ENCODE data around the gene SEPTIN8. TPM values are rescaled to one million over a fixed set of nuclear protein-coding genes. Genes with fewer than 3 reads are reported as not detected.

SEPTIN8 gene, protein sequence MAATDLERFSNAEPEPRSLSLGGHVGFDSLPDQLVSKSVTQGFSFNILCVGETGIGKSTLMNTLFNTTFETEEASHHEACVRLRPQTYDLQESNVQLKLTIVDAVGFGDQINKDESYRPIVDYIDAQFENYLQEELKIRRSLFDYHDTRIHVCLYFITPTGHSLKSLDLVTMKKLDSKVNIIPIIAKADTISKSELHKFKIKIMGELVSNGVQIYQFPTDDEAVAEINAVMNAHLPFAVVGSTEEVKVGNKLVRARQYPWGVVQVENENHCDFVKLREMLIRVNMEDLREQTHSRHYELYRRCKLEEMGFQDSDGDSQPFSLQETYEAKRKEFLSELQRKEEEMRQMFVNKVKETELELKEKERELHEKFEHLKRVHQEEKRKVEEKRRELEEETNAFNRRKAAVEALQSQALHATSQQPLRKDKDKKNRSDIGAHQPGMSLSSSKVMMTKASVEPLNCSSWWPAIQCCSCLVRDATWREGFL
- 10 to 100 TPM; 32.5 TPM for total RNA-seq

DNA sequence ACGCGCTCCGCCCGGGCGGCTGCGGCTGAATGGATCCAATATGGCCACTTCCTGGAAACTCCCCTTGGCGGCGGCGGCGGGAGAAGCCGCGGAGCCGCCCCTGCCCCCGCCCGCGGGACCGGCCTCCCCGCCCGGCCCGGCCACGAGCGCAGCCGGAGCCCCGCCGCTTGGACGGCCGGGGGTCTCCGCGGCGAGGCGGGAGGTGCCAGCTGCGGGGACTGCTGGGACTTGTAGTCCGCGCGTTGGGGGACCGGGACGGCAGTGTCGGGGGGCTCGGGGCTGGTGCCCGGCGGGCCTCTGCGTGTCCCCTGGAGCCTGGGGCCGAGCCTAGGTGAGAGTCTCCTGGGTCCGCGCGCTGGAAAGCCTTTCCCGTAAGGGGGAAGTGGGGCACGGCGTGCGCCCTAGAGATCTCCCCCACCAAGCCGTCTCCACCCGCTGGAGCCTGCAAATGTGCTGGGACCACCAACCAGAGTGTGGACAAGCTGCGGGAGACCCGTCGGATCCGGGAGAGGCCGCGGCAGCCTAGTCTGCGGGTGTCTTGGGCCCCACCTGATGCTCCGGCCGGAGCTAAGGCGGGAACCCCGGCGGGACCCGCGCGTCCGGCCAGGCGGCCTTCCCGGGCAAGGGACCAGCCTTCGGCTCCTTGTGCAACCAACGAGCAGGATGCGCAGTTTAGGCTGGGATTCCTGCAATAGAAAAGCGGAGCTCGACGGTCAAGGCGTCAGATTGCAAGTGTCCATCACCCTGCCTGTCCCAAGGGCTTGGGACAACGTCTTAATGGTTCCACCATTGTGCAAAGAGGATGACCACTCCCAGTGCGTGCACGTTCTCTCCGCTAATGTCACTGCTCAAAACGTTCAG, at the start of gene SEPTIN8:
Gene SEPTIN8 (minus strand): TSS at position 31 of the 861 bp plus-strand sequence. CDS start 102 bp downstream, outside the sequence.
- POLR2A ChIA-PET, result interaction anchor here (0.6 to 0.9 kb wide), 3 partner anchors 17 to 289 kb away, joined by 3 to 5 read pairs (median 4); partner anchors contain the start of gene CCNI2

GRCh38 chr5:132826424-132827082, 49.5 kb upstream of the SEPTIN8 start:
- POLR2A ChIA-PET, result no interaction called here
- CTCF ChIA-PET, result interaction anchor here (0.7 to 1.4 kb wide), 5 partner anchors 28 to 440 kb away, joined by 3 to 5 read pairs (median 4); partner anchors contain the start of genes GDF9 and UQCRQ

More for the DNA sequence above, at the start of gene SEPTIN8:
- CTCF ChIA-PET, result no interaction called here

DNA sequence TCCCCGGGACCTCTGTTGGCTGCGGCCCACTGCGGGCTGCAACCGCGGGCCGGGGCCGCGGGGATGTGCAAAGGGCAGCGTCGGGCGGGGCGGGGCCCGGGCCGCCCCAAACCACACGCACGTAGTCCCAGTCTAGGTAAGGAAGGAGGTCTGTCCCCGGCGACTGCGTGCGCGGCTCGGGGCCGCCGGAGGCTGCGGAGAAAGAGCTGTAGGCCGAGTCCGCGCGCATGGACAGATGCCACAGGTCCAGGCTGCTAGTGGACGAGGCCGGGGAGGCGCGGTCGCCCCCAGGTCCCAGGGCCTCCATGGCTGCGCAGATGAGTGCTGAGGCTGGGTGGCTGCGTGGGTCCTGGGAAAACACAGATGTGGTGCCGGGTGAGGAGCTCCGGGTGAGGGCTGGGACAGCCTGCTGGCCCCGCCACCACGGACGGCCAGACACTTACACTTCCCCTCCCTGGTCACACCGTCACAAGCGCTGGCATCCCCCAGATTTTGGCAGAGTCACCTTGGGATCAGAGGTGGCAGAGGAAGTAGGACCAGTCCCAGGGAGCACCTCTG, 48.9 kb upstream of the SEPTIN8 start:
- ChIA-PET CTCF (interaction anchor here (0.7 to 1.4 kb wide), 5 partner anchors 29 to 440 kb away, joined by 3 to 5 read pairs (median 4); partner anchors contain the start of genes GDF9 and UQCRQ), POLR2A (interaction anchor here (0.6 kb wide), 1 partner anchor 89 kb away, joined by 5 read pairs; no protein-coding TSS in a partner anchor)

GRCh38 chr5:132825033-132825833, 48.2 kb upstream of the SEPTIN8 start:
- POLR2A ChIA-PET, result interaction anchor here (0.6 kb wide), 1 partner anchor 89 kb away, joined by 5 read pairs; no protein-coding TSS in a partner anchor
- CTCF ChIA-PET, result interaction anchor here (0.9 to 1.8 kb wide), 4 partner anchors 10 to 298 kb away, joined by 4 to 5 read pairs (median 4); no protein-coding TSS in a partner anchor

GRCh38 chr5:132824426-132824825, 47.4 kb upstream of the SEPTIN8 start:
- CTCF ChIA-PET, result interaction anchor here (0.9 to 2.1 kb wide), 4 partner anchors 11 to 438 kb away, joined by 3 to 5 read pairs (median 4); no protein-coding TSS in a partner anchor
- POLR2A ChIA-PET, result no interaction called here

GRCh38 chr5:132823481-132824050, 46.5 kb upstream of the SEPTIN8 start:
- ChIA-PET CTCF (interaction anchor here (0.5 to 2.1 kb wide), 5 partner anchors 10 to 438 kb away, joined by 3 to 5 read pairs (median 5); partner anchors contain the start of gene SOWAHA), POLR2A (no interaction called here)

GRCh38 chr5:132822650-132823480, 45.8 kb upstream of the SEPTIN8 start:
- POLR2A ChIA-PET, result no interaction called here

DNA sequence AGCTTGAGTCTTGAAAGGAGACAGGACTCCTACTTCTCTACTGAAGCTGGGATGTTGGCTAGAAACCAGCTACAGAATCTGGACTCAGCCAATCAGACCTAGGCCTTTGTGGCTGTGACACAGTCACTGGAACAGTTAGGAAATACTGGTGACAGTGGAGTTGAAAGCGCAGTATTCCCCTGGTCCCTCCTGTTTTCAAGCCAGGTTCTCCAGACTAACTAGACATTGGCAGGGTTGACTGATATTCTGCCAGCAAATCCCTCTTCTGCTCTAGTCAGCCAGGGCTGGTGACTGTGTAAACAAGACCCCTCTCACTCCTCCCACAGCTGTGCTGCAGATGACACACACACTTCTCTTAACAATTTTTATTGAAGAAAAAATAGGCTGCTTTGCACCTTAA, 44.8 kb upstream of the SEPTIN8 start:
- POLR2A ChIA-PET, result no interaction called here
- CTCF ChIA-PET, result interaction anchor here (0.9 to 3.1 kb wide), 3 partner anchors 12 to 295 kb away, joined by 5 to 15 read pairs (median 8); no protein-coding TSS in a partner anchor

More at GRCh38 chr5:132822650-132823480, 45.8 kb upstream of the SEPTIN8 start:
- CTCF ChIA-PET, result interaction anchor here (0.5 to 2.1 kb wide), 3 partner anchors 9 to 317 kb away, joined by 3 to 5 read pairs (median 5); partner anchors contain the start of gene SOWAHA

GRCh38 chr5:132821350-132821749, 44.3 kb upstream of the SEPTIN8 start:
- ChIA-PET POLR2A (no interaction called here), CTCF (interaction anchor here (0.9 to 3.5 kb wide), 8 partner anchors 9 to 295 kb away, joined by 3 to 20 read pairs (median 7); partner anchors contain the start of gene SHROOM1)

GRCh38 chr5:132820162-132820754, 43.2 kb upstream of the SEPTIN8 start:
- POLR2A ChIA-PET, result interaction anchor here (0.6 to 0.7 kb wide), 2 partner anchors 49 to 324 kb away, joined by 4 to 6 read pairs; no protein-coding TSS in a partner anchor

DNA sequence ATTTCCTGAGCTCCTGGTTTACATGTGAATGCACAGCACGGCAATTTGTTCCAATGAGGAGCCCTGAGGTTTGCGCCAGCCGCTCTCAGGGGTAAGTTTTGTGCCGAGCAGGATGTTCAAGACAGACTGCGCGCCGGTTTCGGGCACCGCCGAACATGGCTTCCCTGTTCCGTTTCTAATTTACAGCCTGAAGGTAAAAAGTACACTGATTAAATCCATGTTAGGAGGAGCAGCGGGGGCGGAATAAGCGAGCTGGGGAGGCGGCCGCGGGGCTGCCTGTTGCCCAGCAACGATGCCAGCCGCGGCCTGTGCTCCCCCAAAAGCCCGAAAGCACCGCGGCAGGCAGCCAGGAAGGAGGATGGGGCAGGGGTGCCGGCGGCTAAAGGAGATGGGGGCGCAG, 42.4 kb upstream of the SEPTIN8 start:
- ChIA-PET POLR2A (no interaction called here), CTCF (interaction anchor here (0.5 to 3.5 kb wide), 20 partner anchors 9 to 433 kb away, joined by 3 to 20 read pairs (median 4); partner anchors contain the start of genes KIF3A, RAD50 and SHROOM1)

More at GRCh38 chr5:132820162-132820754, 43.2 kb upstream of the SEPTIN8 start:
- CTCF ChIA-PET, result interaction anchor here (0.6 to 3.5 kb wide), 27 partner anchors 10 to 1721 kb away, joined by 3 to 20 read pairs (median 4); partner anchors contain the start of genes KIF3A, RAD50 and SHROOM1

GRCh38 chr5:132817011-132817410, 40.0 kb upstream of the SEPTIN8 start:
- POLR2A ChIA-PET, result no interaction called here
- CTCF ChIA-PET, result interaction anchor here (1.6 kb wide), 1 partner anchor 176 kb away, joined by 3 read pairs; no protein-coding TSS in a partner anchor

- POLR2A ChIA-PET, result no interaction called here
- CTCF ChIA-PET, result interaction anchor here (0.5 kb wide), 1 partner anchor 192 kb away, joined by 3 read pairs; no protein-coding TSS in a partner anchor
Measured at GRCh38 chr5:132816554-132816953, 39.5 kb upstream of the SEPTIN8 start.

DNA sequence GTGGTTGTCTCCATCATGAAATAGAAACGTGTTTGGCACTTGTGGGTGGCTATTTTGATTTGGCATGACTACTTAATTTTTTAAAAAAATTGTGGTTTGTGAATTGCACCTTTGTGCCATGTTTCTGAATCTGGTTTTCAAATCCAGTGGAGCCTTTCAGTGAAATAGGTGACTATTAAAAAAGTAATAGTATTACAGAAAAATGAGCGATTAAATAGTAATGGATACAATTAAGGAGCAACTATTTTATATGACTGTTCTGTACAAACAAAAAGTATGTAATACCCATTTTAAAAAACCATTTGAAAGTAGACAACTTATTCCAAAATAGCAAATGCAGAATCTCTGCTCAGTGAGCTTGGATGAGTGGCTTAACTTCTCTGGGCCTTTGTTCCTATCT, 39.0 kb upstream of the SEPTIN8 start:
- ChIA-PET POLR2A (no interaction called here), CTCF (interaction anchor here (0.5 to 1.5 kb wide), 2 partner anchors 192 to 290 kb away, joined by 3 to 5 read pairs; no protein-coding TSS in a partner anchor)

- CTCF ChIA-PET, result interaction anchor here (0.7 to 1.5 kb wide), 4 partner anchors 68 to 290 kb away, joined by 3 to 5 read pairs (median 4); partner anchors contain the start of gene CCNI2
- POLR2A ChIA-PET, result no interaction called here
Measured at GRCh38 chr5:132815454-132815853, 38.4 kb upstream of the SEPTIN8 start.
